Spleen (tissue), 7 donors: ENCODE results near the gene HIPK2.

ENCODE experiments used
- POLR2A ChIP-seq, 3 donors: fragments of 450-650 bp; IDR thresholded peaks; one replicate each; pipeline ENCODE4 v1.5.1; 2017; ENCODE audit warnings: antibody characterized with exemption in 3 of 3, mild to moderate bottlenecking in 1 of 3
- POLR2AphosphoS5 ChIP-seq, 3 donors: sonication (generic); formaldehyde crosslinking; IDR thresholded peaks; one replicate each; pipeline ENCODE4 v1.5.1; 2017; ENCODE audit warnings: antibody characterized with exemption in 3 of 3
- TF ChIP-seq, protein P1 (sequence below), 11 experiments: fragments of 200-600 bp in 7 of 11; fragments of 450-650 bp in 4 of 11; sonication (generic) in 4 of 11; IDR thresholded peaks in 8 of 11; conservative IDR thresholded peaks in 3 of 11; 1 replicate in 7 of 11; 2 replicates in 4 of 11; pipeline versions ENCODE4 v1.4.0 to v1.8.0; 2016 to 2021; ENCODE audit warnings: antibody characterized with exemption in 11 of 11, inconsistent platforms in 4 of 11, mild to moderate bottlenecking in 1 of 11
- donor health status: DM: no; HTN: no; CAD: no; lungs with moderate emphysema.
- donor health status: DM: no; HTN: no; CAD: no.
- donor health status: DM: no; HTN: no; CAD: no.

DNA sequence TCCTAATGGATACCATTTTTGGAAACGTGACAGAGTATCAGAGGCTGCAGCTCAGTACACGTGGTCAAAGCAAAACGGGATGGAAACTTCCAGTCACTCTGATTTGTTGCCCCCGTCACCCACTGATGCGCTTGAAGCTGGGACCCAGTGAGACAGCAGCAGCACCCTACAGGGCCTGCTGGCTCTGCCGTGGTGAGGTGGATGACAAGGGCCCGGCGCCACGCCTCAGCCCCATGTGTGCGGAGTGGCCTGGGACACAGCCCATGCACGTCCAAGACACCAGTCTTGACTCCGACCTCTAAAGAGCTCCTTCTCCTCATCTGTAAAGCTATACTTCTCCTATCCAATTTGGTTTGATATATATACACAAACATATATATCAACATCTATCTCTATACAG lies 215.3 kb downstream of the HIPK2 start:
- TF ChIP-seq, protein P1, sequence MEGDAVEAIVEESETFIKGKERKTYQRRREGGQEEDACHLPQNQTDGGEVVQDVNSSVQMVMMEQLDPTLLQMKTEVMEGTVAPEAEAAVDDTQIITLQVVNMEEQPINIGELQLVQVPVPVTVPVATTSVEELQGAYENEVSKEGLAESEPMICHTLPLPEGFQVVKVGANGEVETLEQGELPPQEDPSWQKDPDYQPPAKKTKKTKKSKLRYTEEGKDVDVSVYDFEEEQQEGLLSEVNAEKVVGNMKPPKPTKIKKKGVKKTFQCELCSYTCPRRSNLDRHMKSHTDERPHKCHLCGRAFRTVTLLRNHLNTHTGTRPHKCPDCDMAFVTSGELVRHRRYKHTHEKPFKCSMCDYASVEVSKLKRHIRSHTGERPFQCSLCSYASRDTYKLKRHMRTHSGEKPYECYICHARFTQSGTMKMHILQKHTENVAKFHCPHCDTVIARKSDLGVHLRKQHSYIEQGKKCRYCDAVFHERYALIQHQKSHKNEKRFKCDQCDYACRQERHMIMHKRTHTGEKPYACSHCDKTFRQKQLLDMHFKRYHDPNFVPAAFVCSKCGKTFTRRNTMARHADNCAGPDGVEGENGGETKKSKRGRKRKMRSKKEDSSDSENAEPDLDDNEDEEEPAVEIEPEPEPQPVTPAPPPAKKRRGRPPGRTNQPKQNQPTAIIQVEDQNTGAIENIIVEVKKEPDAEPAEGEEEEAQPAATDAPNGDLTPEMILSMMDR (IDR thresholded peaks at IDR 0.05 in 8 of 11, conservative IDR thresholded peaks at IDR 0.05 in 3 of 11): no peak
- TF ChIP-seq POLR2AphosphoS5 (IDR thresholded peaks at IDR 0.05) (peak in 1 of 3 donors; percentile 47), POLR2A (IDR thresholded peaks at IDR 0.05) (no peak)
